Dendritic cell treated with granulocyte-macrophage colony-stimulating factor and Interleukin-4, amounts not matched to agents 40 ng/mL and 50 ng/mL, for 4 days (primary cell): ENCODE data around the gene FMNL2.

Experiments used
- H3K27ac Mint-ChIP-seq: one replicate; pipeline ENCODE4 v1.8.0; 2022; ENCODE audit warnings: mild to moderate bottlenecking, mixed read lengths
- H3K27me3 Mint-ChIP-seq: one replicate; pipeline ENCODE4 v1.8.0; 2022; ENCODE audit warnings: mild to moderate bottlenecking, mixed read lengths
- H3K36me3 Mint-ChIP-seq: one replicate; pipeline ENCODE4 v1.8.0; 2022; ENCODE audit warnings: low read depth, mixed read lengths
- H3K4me1 Mint-ChIP-seq: one replicate; pipeline ENCODE4 v1.8.0; 2022; ENCODE audit warnings: low read depth, mixed read lengths
- H3K4me3 Mint-ChIP-seq: one replicate; pipeline ENCODE4 v1.8.0; 2022; ENCODE audit warnings: mild to moderate bottlenecking, moderate library complexity, mixed read lengths
- H3K9me3 Mint-ChIP-seq: one replicate; pipeline ENCODE4 v1.8.0; 2022; ENCODE audit warnings: mixed read lengths
- intact Hi-C: fragments of 100-400 bp; cut with micrococcal nuclease; formaldehyde crosslinking; loops from one replicate; pipeline ENCODE4 v1.15.0; 2022

The FMNL2 gene

DNA sequence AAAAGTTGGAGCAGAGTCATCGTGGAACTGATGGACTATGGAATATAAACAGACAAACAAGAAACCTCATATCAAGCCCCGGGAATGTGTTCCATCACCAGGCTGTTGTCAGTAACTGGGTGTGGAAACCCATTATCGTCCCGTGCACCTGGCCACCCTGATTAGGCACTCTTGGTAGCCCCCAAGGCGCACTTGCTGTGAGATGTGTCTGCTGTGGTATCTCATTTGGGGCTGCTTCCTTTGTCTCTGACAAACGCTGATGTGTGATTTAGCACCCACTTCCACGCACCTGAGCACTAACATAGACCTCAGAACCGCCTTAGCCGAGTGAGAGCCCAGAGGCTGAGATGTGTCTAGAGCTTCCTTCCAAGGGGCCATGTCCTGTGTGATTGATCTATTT lies 286.0 kb downstream of the FMNL2 start:
- peaks cover 9% of the 10 kb centered on the region for H3K27me3 Mint-ChIP-seq
- no peak overlapping the region for H3K27ac Mint-ChIP-seq
- intact Hi-C loops: no loop called here
- H3K4me1 Mint-ChIP-seq: peaks cover 31% of the 10 kb centered on the region
- H3K9me3 Mint-ChIP-seq: no peaks in the 10 kb centered on the region
- H3K4me3 Mint-ChIP-seq: no peak overlapping the region
- peaks cover 23% of the 10 kb centered on the region for H3K36me3 Mint-ChIP-seq

DNA sequence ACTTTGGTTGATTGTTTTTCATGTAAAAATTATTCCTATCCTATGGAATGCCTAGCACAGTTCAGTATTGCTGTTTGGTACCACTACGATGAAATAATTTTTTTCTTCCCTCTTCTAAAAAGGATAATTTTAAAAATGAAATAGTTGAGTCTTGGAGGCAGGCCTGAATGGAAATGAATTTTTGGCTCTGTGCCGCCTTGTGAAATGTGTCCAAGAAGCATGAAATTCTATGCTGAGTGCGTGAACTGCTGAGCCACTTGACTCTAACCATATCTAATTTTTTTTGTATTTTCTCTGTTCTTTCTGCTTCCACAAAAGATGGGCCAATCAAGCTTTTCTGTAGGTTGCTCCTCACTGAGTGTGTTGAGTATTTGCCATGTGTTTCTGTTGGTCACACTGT lies 287.2 kb downstream of the FMNL2 start:
- Mint-ChIP-seq H3K4me1 (peaks cover 31% of the 10 kb centered on the region), H3K27me3 (peaks cover 9% of the 10 kb centered on the region), H3K9me3 (no peaks in the 10 kb centered on the region), H3K27ac (no peak overlapping the region), H3K4me3 (no peak overlapping the region), H3K36me3 (peaks cover 23% of the 10 kb centered on the region)
- intact Hi-C loops: no loop called here

DNA sequence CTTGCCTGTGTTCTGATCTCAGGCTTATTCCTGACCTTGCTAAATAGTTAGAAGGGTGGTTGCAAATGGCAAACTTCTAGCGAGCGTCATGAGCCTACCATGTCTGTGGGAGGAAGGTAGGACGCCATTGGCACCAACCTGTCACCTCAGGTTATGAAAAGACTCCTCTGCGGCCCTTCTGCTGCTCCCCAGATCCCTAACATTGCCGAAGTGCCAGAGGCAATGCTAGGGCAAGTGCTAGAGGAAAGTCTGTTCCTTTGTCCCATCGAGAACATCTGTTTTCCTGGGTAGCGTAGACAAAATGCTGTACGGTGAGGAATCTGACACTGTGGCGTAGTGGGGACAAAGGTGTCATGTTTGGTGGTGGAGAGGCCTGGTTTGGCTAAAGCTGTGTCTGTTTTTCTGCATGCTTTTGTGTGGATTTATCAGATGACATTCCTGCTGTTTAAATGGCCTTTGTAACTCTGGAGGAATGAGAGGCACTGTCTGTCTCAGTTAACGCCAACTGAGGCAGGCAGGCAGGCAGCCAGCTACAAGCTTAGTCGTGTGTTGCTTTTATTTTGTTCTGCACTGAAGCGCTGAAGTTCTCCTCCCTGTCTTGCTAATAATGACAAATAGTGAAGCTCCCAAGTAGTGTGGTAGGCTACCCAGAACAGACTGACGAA lies 288.2 kb downstream of the FMNL2 start:
- Mint-ChIP-seq H3K36me3 (peaks cover 28% of the 10 kb centered on the region), H3K9me3 (no peaks in the 10 kb centered on the region), H3K4me1 (peaks cover 24% of the 10 kb centered on the region), H3K27ac (peak overlapping the region; percentile 60), H3K4me3 (no peak overlapping the region), H3K27me3 (peaks cover 9% of the 10 kb centered on the region)
- intact Hi-C loops: no loop called here

DNA sequence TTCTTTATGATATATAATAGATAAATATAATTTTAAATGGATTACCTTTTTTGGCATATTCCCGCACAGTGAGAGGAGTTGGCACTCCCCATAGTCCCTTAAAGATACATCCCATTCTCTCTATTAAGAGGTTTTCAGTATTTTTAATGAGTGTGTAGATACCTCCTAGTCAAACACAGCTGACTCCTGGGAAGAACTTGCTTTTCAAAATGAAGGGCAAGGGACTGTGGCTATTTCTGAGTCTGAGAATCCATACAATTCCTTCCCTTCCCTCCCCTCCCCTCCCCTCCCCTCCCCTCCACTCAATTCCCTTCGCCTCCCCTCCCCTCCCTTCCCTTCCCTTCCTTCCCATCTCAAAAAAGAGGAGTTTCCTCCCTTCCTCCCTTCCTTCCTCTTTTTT lies 288.8 kb downstream of the FMNL2 start:
- Mint-ChIP-seq H3K4me3 (no peak overlapping the region), H3K27ac (no peak overlapping the region), H3K4me1 (peaks cover 23% of the 10 kb centered on the region), H3K27me3 (peaks cover 9% of the 10 kb centered on the region), H3K9me3 (no peaks in the 10 kb centered on the region), H3K36me3 (peaks cover 29% of the 10 kb centered on the region)
- intact Hi-C loops: no loop called here

DNA sequence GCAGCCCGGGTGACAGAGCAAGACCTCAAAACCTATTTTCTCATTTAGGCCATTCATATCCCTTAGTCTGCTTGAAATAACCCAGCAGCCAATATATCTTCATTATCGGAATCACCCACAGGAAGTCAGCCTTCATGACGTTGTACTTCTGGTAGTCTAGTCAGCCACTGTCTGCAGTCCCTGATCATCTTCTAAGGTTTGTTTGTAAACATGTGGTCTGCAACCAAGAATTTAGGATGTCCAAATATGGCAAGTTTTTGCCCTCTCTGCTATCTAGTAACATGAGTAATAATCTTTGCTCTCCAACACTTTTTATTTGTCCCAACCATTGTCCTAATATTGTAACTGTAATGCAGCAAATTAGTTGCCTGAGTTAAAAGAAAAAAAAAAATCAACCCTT lies 289.8 kb downstream of the FMNL2 start:
- Mint-ChIP-seq H3K36me3 (peaks cover 18% of the 10 kb centered on the region), H3K27me3 (peaks cover 9% of the 10 kb centered on the region), H3K4me1 (peaks cover 18% of the 10 kb centered on the region), H3K27ac (no peak overlapping the region), H3K4me3 (no peak overlapping the region), H3K9me3 (no peaks in the 10 kb centered on the region)
- intact Hi-C loops: loop anchor here (5.0 kb wide), 1 partner anchor 588 kb away; no protein-coding TSS in a partner anchor

DNA sequence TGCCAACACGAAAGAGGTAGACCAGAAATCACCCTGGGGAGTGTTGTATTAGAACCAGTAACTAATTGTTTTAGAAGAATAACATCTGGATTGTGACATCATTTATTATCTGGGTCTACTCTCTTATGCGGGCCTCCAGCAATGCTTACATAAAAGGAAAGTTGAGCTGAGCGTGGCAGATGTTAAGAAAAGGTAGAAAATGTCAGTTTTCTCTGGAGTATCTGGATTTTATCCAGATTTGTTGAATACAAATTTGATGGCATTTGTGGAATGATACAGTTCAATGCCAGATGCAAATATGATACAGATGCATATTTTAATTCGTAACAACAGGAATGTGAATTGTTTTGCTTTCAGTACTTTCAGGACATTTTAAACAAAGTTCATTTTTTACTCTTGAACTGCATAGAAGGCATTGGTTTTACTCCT lies 292.0 kb downstream of the FMNL2 start:
- H3K27ac Mint-ChIP-seq: no peak overlapping the region
- peaks cover 10% of the 10 kb centered on the region for H3K36me3 Mint-ChIP-seq
- H3K9me3 Mint-ChIP-seq: no peaks in the 10 kb centered on the region
- peaks cover 8% of the 10 kb centered on the region for H3K4me1 Mint-ChIP-seq
- no peaks in the 10 kb centered on the region for H3K27me3 Mint-ChIP-seq
- intact Hi-C loops: loop anchor here (1.0 to 5.0 kb wide), 3 partner anchors 68 to 590 kb away; no protein-coding TSS in a partner anchor
- H3K4me3 Mint-ChIP-seq: no peak overlapping the region

DNA sequence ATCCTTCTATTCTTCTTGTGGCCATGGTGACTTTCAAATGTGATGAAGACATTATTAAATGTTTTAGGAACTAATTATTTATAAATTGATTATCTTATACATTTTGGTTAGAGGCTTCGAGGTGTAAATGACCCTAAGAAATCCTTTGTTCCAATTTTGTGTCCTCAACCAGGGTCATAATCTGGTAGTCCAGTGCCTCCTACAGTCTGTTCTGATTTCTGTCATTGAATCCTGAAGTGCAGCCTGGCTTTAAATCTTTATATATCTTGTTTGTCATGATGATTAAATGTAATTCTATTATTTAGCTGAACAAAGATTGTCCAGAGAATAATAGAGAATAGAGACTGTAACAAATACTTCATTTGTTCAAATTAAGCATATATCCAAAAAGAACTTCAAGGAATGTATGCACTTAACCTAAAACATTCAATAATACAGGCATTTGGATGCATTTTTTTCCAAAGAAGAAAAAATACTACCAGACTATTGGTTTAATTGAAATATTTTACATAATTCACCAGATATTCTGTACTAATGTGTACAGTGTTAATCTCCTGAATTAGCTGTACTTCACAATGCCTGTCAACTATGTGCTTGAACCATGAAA lies 292.5 kb downstream of the FMNL2 start:
- peaks cover 8% of the 10 kb centered on the region for H3K4me1 Mint-ChIP-seq
- H3K27me3 Mint-ChIP-seq: no peaks in the 10 kb centered on the region
- H3K27ac Mint-ChIP-seq: no peak overlapping the region
- peaks cover 10% of the 10 kb centered on the region for H3K36me3 Mint-ChIP-seq
- no peaks in the 10 kb centered on the region for H3K9me3 Mint-ChIP-seq
- intact Hi-C loops: loop anchor here (1.0 to 5.0 kb wide), 3 partner anchors 69 to 590 kb away; no protein-coding TSS in a partner anchor
- no peak overlapping the region for H3K4me3 Mint-ChIP-seq

DNA sequence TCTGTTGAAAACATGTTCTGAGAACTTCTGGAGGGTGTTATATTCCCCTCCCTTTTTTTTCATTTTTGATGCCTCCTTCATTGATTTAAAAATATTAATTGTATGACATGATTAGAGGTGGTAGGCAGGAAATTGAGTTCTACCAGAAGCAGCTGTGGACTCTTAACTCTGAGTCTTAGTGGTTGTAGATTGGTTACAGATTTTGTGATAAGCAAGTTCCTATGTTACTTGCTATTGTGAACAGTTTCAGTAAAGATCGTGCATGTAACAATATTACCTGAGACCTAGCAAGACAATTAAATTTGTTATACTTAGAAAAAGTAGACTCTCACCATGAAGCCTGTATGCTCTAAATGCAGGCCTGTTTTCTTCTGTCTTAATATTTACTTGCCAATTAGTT lies 294.2 kb downstream of the FMNL2 start:
- H3K4me1 Mint-ChIP-seq: no peaks in the 10 kb centered on the region
- no peaks in the 10 kb centered on the region for H3K27me3 Mint-ChIP-seq
- H3K4me3 Mint-ChIP-seq: no peak overlapping the region
- H3K9me3 Mint-ChIP-seq: no peaks in the 10 kb centered on the region
- intact Hi-C loops: loop anchor here (5.0 kb wide), 1 partner anchor 592 kb away; no protein-coding TSS in a partner anchor
- H3K36me3 Mint-ChIP-seq: peaks cover 10% of the 10 kb centered on the region
- no peak overlapping the region for H3K27ac Mint-ChIP-seq

DNA sequence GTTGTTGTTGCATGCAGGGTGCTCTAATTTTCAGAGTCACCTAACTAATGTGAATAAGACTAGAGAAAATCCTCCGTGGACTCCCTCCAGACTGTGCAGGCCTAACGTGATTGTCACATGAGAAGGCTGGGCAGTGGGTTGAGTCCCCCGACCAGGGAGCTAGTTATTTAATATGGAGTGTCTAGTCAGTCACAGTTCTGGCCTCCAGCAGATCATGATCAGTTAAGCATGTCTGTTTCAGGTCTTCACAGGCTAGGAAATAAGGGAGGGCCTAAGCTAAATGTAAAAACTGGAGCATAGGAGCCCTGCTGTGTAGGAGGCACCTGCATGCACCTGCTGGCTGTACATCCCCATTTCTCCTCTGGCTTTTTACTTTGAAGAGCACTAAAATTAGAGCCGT lies 295.5 kb downstream of the FMNL2 start:
- peaks cover 2% of the 10 kb centered on the region for H3K4me1 Mint-ChIP-seq

DNA sequence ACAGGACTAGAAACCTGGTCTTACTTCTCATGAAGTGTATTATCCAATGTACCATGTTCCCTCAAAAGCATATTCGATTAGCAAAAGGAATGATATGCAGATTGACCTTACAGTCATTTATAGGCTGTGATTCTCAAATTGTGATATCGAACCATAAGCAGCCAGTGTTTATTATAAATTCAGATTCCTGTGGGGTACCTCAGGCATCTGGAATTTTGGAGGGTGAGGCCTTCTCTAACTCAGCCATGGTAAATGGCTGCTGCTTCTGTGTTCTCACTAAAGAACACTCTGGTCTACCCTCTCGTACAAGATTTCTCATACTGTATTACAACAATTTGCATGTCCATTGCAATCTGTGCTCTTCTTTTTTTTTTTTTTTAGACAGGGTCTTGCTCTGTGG lies 297.8 kb downstream of the FMNL2 start:
- intact Hi-C loops: no loop called here
- no peaks in the 10 kb centered on the region for H3K27me3 Mint-ChIP-seq
- no peak overlapping the region for H3K27ac Mint-ChIP-seq
- H3K36me3 Mint-ChIP-seq: peaks cover 9% of the 10 kb centered on the region
- peaks cover 5% of the 10 kb centered on the region for H3K4me1 Mint-ChIP-seq
- no peak overlapping the region for H3K4me3 Mint-ChIP-seq
- no peaks in the 10 kb centered on the region for H3K9me3 Mint-ChIP-seq

More for the DNA sequence above, 295.5 kb downstream of the FMNL2 start:
- intact Hi-C loops: no loop called here
- H3K27me3 Mint-ChIP-seq: no peaks in the 10 kb centered on the region
- H3K36me3 Mint-ChIP-seq: peaks cover 10% of the 10 kb centered on the region
- no peak overlapping the region for H3K4me3 Mint-ChIP-seq
- no peaks in the 10 kb centered on the region for H3K9me3 Mint-ChIP-seq
- no peak overlapping the region for H3K27ac Mint-ChIP-seq

DNA sequence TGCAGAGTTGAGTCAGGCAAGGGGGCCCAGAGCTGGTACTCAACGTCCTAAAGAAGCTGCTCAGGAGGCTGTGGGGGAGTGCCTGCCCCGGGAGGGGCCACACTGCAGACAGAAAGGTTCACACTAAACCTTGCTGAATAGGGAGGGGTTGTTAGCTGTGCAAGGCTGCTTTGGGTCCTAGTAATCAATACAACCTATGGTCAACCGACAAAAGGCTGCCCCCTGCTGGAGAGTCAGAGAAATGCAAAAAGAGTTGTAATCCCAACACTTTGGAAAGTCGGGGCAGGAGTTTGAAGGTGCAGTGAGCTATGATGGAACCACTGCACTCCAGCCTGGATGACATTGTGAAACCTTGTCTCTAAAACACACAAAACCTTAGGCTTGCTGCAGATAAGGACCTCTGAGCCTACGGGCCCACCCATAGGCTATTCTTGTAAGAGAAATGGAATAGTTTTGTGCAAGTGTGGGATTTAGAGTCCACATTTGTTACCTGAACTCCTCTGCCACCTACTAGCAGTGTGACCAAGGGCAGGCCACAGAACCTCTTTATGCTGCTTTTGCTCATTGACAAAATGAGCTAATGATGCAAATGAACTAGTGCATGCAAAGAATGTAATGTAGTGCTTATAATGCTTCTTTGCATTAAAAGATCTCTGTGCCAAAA lies 300.8 kb downstream of the FMNL2 start:
- H3K27me3 Mint-ChIP-seq: peaks cover 2% of the 10 kb centered on the region

DNA sequence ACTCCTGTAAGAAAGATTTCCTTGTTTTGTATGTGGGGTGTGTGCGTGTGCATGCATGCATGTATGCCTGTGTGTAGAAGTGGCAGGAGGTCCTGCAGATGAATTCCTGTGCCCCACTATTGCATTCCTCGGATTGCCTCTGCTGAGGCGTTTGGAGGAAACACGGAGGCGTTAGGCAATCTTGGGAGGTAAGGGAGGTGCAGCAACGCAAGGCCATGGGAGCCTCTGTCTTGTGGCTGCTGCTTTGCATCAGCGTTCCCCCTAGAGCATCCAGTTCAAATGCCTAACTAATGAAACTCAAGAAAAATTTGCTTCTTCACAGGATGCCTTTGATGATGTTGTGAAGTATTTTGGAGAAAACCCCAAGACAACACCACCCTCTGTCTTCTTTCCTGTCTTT lies 302.3 kb downstream of the FMNL2 start:
- Mint-ChIP-seq H3K27me3 (peaks cover 2% of the 10 kb centered on the region), H3K9me3 (no peaks in the 10 kb centered on the region), H3K4me1 (peaks cover 5% of the 10 kb centered on the region), H3K4me3 (no peak overlapping the region), H3K36me3 (peaks cover 10% of the 10 kb centered on the region), H3K27ac (no peak overlapping the region)
- intact Hi-C loops: no loop called here

More for the DNA sequence above, 300.8 kb downstream of the FMNL2 start:
- no peak overlapping the region for H3K4me3 Mint-ChIP-seq
- H3K27ac Mint-ChIP-seq: no peak overlapping the region
- intact Hi-C loops: loop anchor here (1.0 kb wide), 2 partner anchors 445 to 459 kb away; no protein-coding TSS in a partner anchor
- peaks cover 5% of the 10 kb centered on the region for H3K4me1 Mint-ChIP-seq
- no peaks in the 10 kb centered on the region for H3K9me3 Mint-ChIP-seq
- H3K36me3 Mint-ChIP-seq: peaks cover 10% of the 10 kb centered on the region

DNA sequence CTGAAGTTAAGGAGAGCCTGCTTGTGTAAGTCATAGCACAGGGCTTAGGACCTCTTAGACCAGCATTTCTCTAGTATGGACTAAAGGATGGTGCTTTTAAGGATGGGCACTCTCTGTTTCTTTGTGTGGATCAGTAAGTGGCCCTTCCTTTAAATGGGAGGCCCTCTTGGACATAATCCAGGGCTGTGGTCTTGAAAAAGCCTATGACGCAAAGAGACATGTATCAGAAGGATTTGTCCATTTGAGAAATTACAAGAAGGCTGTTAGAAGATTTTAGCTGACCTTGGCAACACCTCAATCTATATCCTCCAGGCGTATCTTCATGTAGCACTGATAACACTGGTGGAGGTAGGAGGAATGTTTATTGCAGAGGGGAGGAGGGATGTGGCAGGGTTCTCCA lies 303.1 kb downstream of the FMNL2 start:
- intact Hi-C loops: no loop called here
- Mint-ChIP-seq H3K36me3 (peaks cover 10% of the 10 kb centered on the region), H3K4me3 (no peak overlapping the region), H3K4me1 (peaks cover 5% of the 10 kb centered on the region), H3K9me3 (no peaks in the 10 kb centered on the region), H3K27ac (no peak overlapping the region), H3K27me3 (peaks cover 2% of the 10 kb centered on the region)

DNA sequence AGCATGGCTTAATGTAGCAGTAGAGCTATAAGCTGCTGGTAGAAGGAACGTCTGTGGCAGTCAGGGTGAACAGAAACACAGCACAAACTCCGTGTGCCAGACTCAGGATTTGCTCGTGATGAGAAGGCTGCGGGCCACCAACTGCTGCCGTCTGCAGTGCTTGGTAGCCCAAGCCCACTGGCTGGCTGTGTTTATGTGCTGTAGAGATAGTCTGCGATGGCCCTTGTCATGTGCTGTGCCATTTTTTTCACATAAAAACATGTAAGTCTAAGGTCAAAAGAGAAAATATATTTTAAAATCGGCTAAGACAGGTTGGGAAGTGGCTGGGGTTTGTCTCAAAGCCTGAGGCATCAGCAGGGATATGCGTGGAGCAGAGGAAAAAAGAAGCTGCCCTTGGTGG lies 303.6 kb downstream of the FMNL2 start:
- H3K27ac Mint-ChIP-seq: no peak overlapping the region
- peaks cover 2% of the 10 kb centered on the region for H3K27me3 Mint-ChIP-seq
- no peak overlapping the region for H3K4me3 Mint-ChIP-seq
- H3K36me3 Mint-ChIP-seq: peaks cover 10% of the 10 kb centered on the region
- no peaks in the 10 kb centered on the region for H3K9me3 Mint-ChIP-seq
- intact Hi-C loops: no loop called here
- peaks cover 5% of the 10 kb centered on the region for H3K4me1 Mint-ChIP-seq
